PC-9 (cell line): ENCODE measurements around the gene LYST. TPM values are rescaled to one million over a fixed set of nuclear protein-coding genes. Genes with fewer than 3 reads are reported as not detected.

ENCODE experiments used
- BruUV-seq: library from RNA; stranded (reverse); fragments of 400-500 nt; replicated peaks from 2 replicates; lab custom pipeline; 2021; lab: Mats Ljungman, UMichigan
- CTCF ChIA-PET: fragments of 300-600 bp; sonication (Branson Sonifier 250); formaldehyde crosslinking; loops from one replicate; lab custom pipeline; 2022; ENCODE audit warnings: antibody characterized with exemption; lab: Charles Lee
- POLR2A ChIA-PET: fragments of 300-600 bp; sonication (Branson Sonifier 250); formaldehyde crosslinking; loops from one replicate; lab custom pipeline; 2022; ENCODE audit warnings: antibody characterized with exemption; ENCODE audit not compliant: unreplicated experiment; lab: Charles Lee
- DNase-seq, 2 experiments: peaks; one replicate each; pipeline versions ENCODE4 v3.0.0 to v3.0.0-alpha.2; 2015 to 2022; ENCODE audit warnings: mixed read lengths in 1 of 2
- H2AFZ ChIP-seq: fragments of 200-600 bp; sonication (generic); 2 replicates; pipeline ENCODE4 v1.8.1; 2017; ENCODE audit warnings: antibody characterized with exemption
- H3F3A ChIP-seq: fragments of 200-600 bp; sonication (generic); 2 replicates; pipeline ENCODE4 v1.8.1; 2017; ENCODE audit warnings: antibody characterized with exemption, mild to moderate bottlenecking, low read depth; ENCODE audit not compliant: insufficient read depth
- H3K27ac ChIP-seq: fragments of 200-600 bp; sonication (generic); 2 replicates; pipeline ENCODE4 v1.6.1; 2016; ENCODE audit warnings: mixed run types
- H3K27me3 ChIP-seq: fragments of 200-600 bp; sonication (generic); 2 replicates; pipeline ENCODE4 v1.6.1; 2016; ENCODE audit warnings: low read depth, mixed run types; ENCODE audit not compliant: insufficient read depth
- H3K36me3 ChIP-seq: fragments of 200-600 bp; sonication (generic); 2 replicates; pipeline ENCODE4 v1.6.1; 2016; ENCODE audit warnings: low read depth, mixed run types
- H3K4me1 ChIP-seq: fragments of 200-600 bp; sonication (generic); replicated peaks from 2 replicates; pipeline ENCODE4 v1.6.1; 2016; ENCODE audit warnings: mixed run types; ENCODE audit not compliant: insufficient read depth
- H3K4me2 ChIP-seq: fragments of 200-600 bp; sonication (generic); 2 replicates; pipeline ENCODE4 v1.6.1; 2017; ENCODE audit warnings: mixed run types
- H3K4me3 ChIP-seq: fragments of 200-600 bp; sonication (generic); 2 replicates; pipeline ENCODE4 v1.6.1; 2016; ENCODE audit warnings: mixed run types
- H3K79me2 ChIP-seq: fragments of 200-600 bp; sonication (generic); 2 replicates; pipeline ENCODE4 v1.6.1; 2017; ENCODE audit warnings: low read depth, mixed run types
- H3K9me2 ChIP-seq: fragments of 200-600 bp; sonication (generic); 2 replicates; pipeline ENCODE4 v1.8.1; 2017; ENCODE audit warnings: mild to moderate bottlenecking; ENCODE audit not compliant: insufficient read depth
- H3K9me3 ChIP-seq: fragments of 200-600 bp; sonication (generic); 2 replicates; pipeline ENCODE4 v1.8.1; 2016; ENCODE audit warnings: low read depth; ENCODE audit not compliant: insufficient read depth
- H4K20me1 ChIP-seq: fragments of 200-600 bp; sonication (generic); 2 replicates; pipeline ENCODE4 v1.8.1; 2017; ENCODE audit not compliant: insufficient read depth
- EZH2 ChIP-seq: fragments of 200-600 bp; sonication (generic); IDR thresholded peaks from 2 replicates; pipeline ENCODE4 v1.8.0; 2017; ENCODE audit warnings: antibody characterized with exemption, low read depth
- intact Hi-C: fragments of 100-400 bp; cut with micrococcal nuclease; formaldehyde crosslinking; loops from one replicate; pipeline ENCODE4 v1.10.0; 2022; ENCODE audit not compliant: unreplicated experiment
- total RNA-seq: library from RNA; stranded (reverse); gene quantifications from 2 replicates; pipeline ENCODE4 v1.2.3, GENCODE V29; 2021
- TF ChIP-seq, protein P1 (sequence below): fragments of 200-600 bp; sonication (generic); conservative IDR thresholded peaks from 2 replicates; pipeline ENCODE4 v1.6.1; 2017; ENCODE audit warnings: mixed run types, antibody characterized with exemption, mild to moderate bottlenecking, moderate library complexity

Gene LYST
- total RNA-seq, 1 experiment from 2014 or later, result 14.1 TPM

DNA sequence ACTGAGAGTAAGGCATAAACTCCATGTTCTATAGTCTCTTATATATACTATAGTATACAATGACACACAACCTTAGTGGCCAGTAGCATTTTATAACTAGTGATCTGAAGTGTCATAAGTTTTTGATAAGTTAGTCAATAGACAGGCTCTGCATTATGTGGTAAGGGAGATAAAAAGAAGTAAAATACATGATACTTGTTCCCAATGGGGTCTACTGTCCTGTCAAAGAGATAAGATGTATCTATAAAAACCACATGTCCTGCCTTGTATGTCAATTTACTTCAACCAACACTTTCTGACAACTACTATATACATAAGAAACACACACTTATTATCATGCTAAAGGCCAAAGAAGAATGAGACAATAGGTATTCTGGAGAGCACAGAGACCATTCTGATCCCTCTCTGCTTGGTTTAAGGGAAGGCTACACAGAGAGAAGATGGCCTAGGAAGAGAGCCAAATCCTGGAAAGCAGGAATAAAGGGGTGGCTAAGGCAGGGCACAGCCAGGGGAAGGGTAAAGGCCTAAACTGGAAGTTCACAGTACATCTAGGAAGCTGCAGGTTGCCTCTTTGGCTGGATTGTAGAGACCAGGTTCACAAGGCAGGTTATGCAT is 91.4 kb downstream of the LYST start:
- no TSS peak for BruUV-seq

DNA sequence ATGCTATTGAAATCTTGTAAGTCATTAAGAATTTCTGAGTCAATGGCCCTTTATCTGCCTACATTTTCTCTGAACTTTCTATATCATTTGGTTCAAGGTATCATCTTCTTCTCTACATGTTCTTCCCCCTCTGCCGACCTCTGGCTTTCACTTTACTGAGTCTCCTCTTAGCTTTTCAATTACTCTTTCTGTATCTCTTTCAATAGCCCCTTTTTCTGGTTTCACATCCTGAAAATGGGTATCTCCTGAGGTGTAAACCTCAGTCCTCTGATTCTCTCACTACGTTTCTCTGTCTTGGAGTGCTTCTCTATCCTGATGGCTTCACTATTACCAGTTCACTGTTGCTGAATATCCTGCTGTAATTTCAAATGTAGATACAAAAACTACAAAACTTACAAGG is 98.9 kb downstream of the LYST start:
- POLR2A ChIA-PET, result interaction anchor here (0.7 kb wide), 1 partner anchor 786 kb away, joined by 3 read pairs; no protein-coding TSS in a partner anchor
- no TSS peak for BruUV-seq
- no peak overlapping the region for H3K4me2 ChIP-seq

More for the DNA sequence above, 91.4 kb downstream of the LYST start:
- Histone ChIP-seq H3K4me3 (no peak overlapping the region), H3K9me3 (no peaks in the 10 kb centered on the region), H3K27me3 (no peaks in the 10 kb centered on the region), H3K4me1 (no peaks in the 10 kb centered on the region), H3K4me2 (no peak overlapping the region), H2AFZ (no peak overlapping the region), H3K79me2 (no peaks in the 10 kb centered on the region), H3K36me3 (no peaks in the 10 kb centered on the region), H3F3A (no peaks in the 10 kb centered on the region), H3K9me2 (no peaks in the 10 kb centered on the region), H3K27ac (no peak overlapping the region), H4K20me1 (no peaks in the 10 kb centered on the region)
- intact Hi-C loops, result no loop called here
- no peak for TF ChIP-seq EZH2
- TF ChIP-seq, protein P1, sequence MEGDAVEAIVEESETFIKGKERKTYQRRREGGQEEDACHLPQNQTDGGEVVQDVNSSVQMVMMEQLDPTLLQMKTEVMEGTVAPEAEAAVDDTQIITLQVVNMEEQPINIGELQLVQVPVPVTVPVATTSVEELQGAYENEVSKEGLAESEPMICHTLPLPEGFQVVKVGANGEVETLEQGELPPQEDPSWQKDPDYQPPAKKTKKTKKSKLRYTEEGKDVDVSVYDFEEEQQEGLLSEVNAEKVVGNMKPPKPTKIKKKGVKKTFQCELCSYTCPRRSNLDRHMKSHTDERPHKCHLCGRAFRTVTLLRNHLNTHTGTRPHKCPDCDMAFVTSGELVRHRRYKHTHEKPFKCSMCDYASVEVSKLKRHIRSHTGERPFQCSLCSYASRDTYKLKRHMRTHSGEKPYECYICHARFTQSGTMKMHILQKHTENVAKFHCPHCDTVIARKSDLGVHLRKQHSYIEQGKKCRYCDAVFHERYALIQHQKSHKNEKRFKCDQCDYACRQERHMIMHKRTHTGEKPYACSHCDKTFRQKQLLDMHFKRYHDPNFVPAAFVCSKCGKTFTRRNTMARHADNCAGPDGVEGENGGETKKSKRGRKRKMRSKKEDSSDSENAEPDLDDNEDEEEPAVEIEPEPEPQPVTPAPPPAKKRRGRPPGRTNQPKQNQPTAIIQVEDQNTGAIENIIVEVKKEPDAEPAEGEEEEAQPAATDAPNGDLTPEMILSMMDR, result no peak
- no peak for DNase-seq
- POLR2A ChIA-PET, result no interaction called here
- CTCF ChIA-PET, result no interaction called here

DNA sequence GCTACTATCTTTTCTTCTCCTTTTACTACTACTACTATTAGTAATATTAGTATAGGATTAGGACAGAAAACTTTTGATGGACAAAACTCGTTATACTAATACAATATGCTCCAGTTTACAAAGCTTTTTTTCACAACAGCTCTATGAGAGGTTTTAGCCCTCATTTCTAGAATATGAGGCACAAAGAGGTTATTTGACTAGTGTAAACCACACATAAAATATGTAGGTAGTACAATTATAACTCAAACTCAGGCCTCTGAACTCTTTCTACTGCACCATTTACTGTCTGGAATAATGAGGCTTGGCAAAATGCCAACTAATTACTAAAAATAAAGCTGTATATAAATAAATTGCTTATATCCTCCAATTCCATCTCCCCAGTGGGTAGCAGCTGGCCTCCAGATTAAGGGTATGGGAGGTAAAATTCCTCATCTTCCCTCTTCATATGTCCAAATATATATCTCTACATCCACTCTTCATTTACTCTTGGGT is 99.9 kb downstream of the LYST start:
- no peaks in the 10 kb centered on the region for H3K9me3 ChIP-seq
- no peak overlapping the region for H3K4me3 ChIP-seq
- intact Hi-C loops, result no loop called here
- ChIA-PET CTCF (no interaction called here), POLR2A (no interaction called here)
- H3K27me3 ChIP-seq, result no peaks in the 10 kb centered on the region
- TF ChIP-seq, protein P1, result no peak
- TF ChIP-seq EZH2, result no peak
- no peaks in the 10 kb centered on the region for H3K36me3 ChIP-seq
- 0 out of 2 replicates have a peak, but pooled peaks cover 4% of the 10 kb centered on the region for H3K9me2 ChIP-seq
- no TSS peak for BruUV-seq
- no peak overlapping the region for H2AFZ ChIP-seq
- H3K4me1 ChIP-seq, result no peaks in the 10 kb centered on the region
- H3K27ac ChIP-seq, result no peak overlapping the region
- H3K79me2 ChIP-seq, result no peaks in the 10 kb centered on the region
- DNase-seq, result no peak
- H3K4me2 ChIP-seq, result no peak overlapping the region
- no peaks in the 10 kb centered on the region for H3F3A ChIP-seq
- no peaks in the 10 kb centered on the region for H4K20me1 ChIP-seq

More for the DNA sequence above, 98.9 kb downstream of the LYST start:
- intact Hi-C loops, result no loop called here
- H3K36me3 ChIP-seq, result no peaks in the 10 kb centered on the region
- no peak overlapping the region for H3K27ac ChIP-seq
- H3K4me3 ChIP-seq, result no peak overlapping the region
- H3K27me3 ChIP-seq, result no peaks in the 10 kb centered on the region
- no peaks in the 10 kb centered on the region for H3K79me2 ChIP-seq
- no peak for DNase-seq
- CTCF ChIA-PET, result no interaction called here
- no peaks in the 10 kb centered on the region for H3F3A ChIP-seq
- TF ChIP-seq EZH2, result no peak
- TF ChIP-seq, protein P1, result no peak
- no peaks in the 10 kb centered on the region for H3K9me3 ChIP-seq
- no peaks in the 10 kb centered on the region for H3K4me1 ChIP-seq
- 0 out of 2 replicates have a peak, but pooled peaks cover 4% of the 10 kb centered on the region for H3K9me2 ChIP-seq
- no peaks in the 10 kb centered on the region for H4K20me1 ChIP-seq
- H2AFZ ChIP-seq, result no peak overlapping the region
